Measurements from ENCODE around the gene HMGCS2. TPM values are rescaled to one million over a fixed set of nuclear protein-coding genes. Genes with fewer than 3 reads are reported as not detected.

HMGCS2 gene
- total and polyA plus RNA-seq, 4 donors: 297 to 944 (median 841) TPM

- no peak for TF ChIP-seq ATF3 (IDR thresholded peaks at IDR 0.05)
- TF ChIP-seq JUND (IDR thresholded peaks at IDR 0.05): no peak
- TF ChIP-seq HNF4A (conservative IDR thresholded peaks at IDR 0.05): no peak
- no peak for TF ChIP-seq YY1 (IDR thresholded peaks at IDR 0.05)
- no peak for TF ChIP-seq FOXA1 (IDR thresholded peaks at IDR 0.05)
- TF ChIP-seq RXRA (IDR thresholded peaks at IDR 0.05): no peak
- TF ChIP-seq CTCF (IDR thresholded peaks at IDR 0.05; ENCODE audit: low read depth, low read length, missing input control): no peak
- no peak for TF ChIP-seq EGR1 (IDR thresholded peaks at IDR 0.05; ENCODE audit: low read depth in 2 of 2)
- no peak for TF ChIP-seq FOXA2 (IDR thresholded peaks at IDR 0.05)
- TF ChIP-seq ZBTB33 (IDR thresholded peaks at IDR 0.05): no peak
- no peak for TF ChIP-seq HNF4G (IDR thresholded peaks at IDR 0.05)
- no peak overlapping the region for H3K9ac ChIP-seq (ENCODE audit: low read depth in 1 of 2, low read length in 2 of 2)
- H3K36me3 ChIP-seq (ENCODE audit: control insufficient read depth in 4 of 4, insufficient read depth in 3 of 4, low read depth in 1 of 4, low read length in 3 of 4): peaks cover 0 to 19% (median 6%) of the 10 kb centered on the region in 4 donors
These were observed 37.6 kb downstream of the HMGCS2 start for GRCh38 chr1:119731060-119731459.

GRCh38 chr1:119729044-119729443, 39.7 kb downstream of the HMGCS2 start:
- DNase-seq (ENCODE audit: low spot score): no peak
- peaks cover 0 to 14% (median 6%) of the 10 kb centered on the region in 4 donors for H3K36me3 ChIP-seq (ENCODE audit: control insufficient read depth in 4 of 4, insufficient read depth in 3 of 4, low read depth in 1 of 4, low read length in 3 of 4)

More at GRCh38 chr1:119731060-119731459, 37.6 kb downstream of the HMGCS2 start:
- Histone ChIP-seq H3K4me3 (ENCODE audit: low read depth in 1 of 3, low read length in 3 of 3) (no peak overlapping the region), H3K9me3 (ENCODE audit: control insufficient read depth in 4 of 4, low read length in 3 of 4) (no peaks in the 10 kb centered on the region), H3K4me1 (ENCODE audit: control insufficient read depth in 4 of 4, insufficient read depth in 4 of 4, low read length in 3 of 4) (peaks cover 10 to 70% (median 47%) of the 10 kb centered on the region in 4 donors), H3K27ac (ENCODE audit: low read depth in 1 of 2, low read length in 2 of 2) (no peak overlapping the region), H3K27me3 (ENCODE audit: control insufficient read depth in 4 of 4, insufficient read depth in 4 of 4, low read length in 3 of 4) (no peaks in the 10 kb centered on the region)
- no peak for DNase-seq (ENCODE audit: low spot score)
- 89% methylated on average over 5 of the region's 5 CpGs for WGBS

More at GRCh38 chr1:119729044-119729443, 39.7 kb downstream of the HMGCS2 start:
- H3K9me3 ChIP-seq (ENCODE audit: control insufficient read depth in 4 of 4, low read length in 3 of 4): no peaks in the 10 kb centered on the region
- H3K27me3 ChIP-seq (ENCODE audit: control insufficient read depth in 4 of 4, insufficient read depth in 4 of 4, low read length in 3 of 4): no peaks in the 10 kb centered on the region
- TF ChIP-seq ZBTB33 (IDR thresholded peaks at IDR 0.05) (peak; percentile 90), FOXA2 (IDR thresholded peaks at IDR 0.05) (peak; percentile 88), TAF1 (conservative IDR thresholded peaks at IDR 0.05) (no peak), RXRA (IDR thresholded peaks at IDR 0.05) (peak; percentile 98 to 99), JUND (IDR thresholded peaks at IDR 0.05) (peak; percentile 74 to 97), SP1 (IDR thresholded peaks at IDR 0.05) (peak; percentile 97), MAX (IDR thresholded peaks at IDR 0.05) (peak; percentile 91), CTCF (IDR thresholded peaks at IDR 0.05; ENCODE audit: low read depth, low read length, missing input control) (no peak), GABPA (IDR thresholded peaks at IDR 0.05 in 1 of 2, conservative IDR thresholded peaks at IDR 0.05 in 1 of 2) (peak in 1 of 2 donors; percentile 48), RAD21 (IDR thresholded peaks at IDR 0.05) (peak; percentile 62 to 67), HNF4G (IDR thresholded peaks at IDR 0.05) (peak; percentile 97), FOXA1 (IDR thresholded peaks at IDR 0.05) (peak; percentile 94), HNF4A (conservative IDR thresholded peaks at IDR 0.05) (peak; percentile 99 to 100), ATF3 (IDR thresholded peaks at IDR 0.05) (peak; percentile 58), YY1 (IDR thresholded peaks at IDR 0.05) (peak; percentile 90), NR2F2 (IDR thresholded peaks at IDR 0.05) (peak; percentile 98), REST (IDR thresholded peaks at IDR 0.05) (peak; percentile 82), EGR1 (IDR thresholded peaks at IDR 0.05; ENCODE audit: low read depth in 2 of 2) (peak in 1 of 2 donors; percentile 63)
- peak overlapping the region in 1 of 2 donors; percentile 17 for H3K27ac ChIP-seq (ENCODE audit: low read depth in 1 of 2, low read length in 2 of 2)
- peak overlapping the region in 1 of 3 donors; percentile 1 for H3K4me3 ChIP-seq (ENCODE audit: low read depth in 1 of 3, low read length in 3 of 3)
- peaks cover 10 to 54% (median 47%) of the 10 kb centered on the region in 4 donors for H3K4me1 ChIP-seq (ENCODE audit: control insufficient read depth in 4 of 4, insufficient read depth in 4 of 4, low read length in 3 of 4)
- no peak overlapping the region for H3K9ac ChIP-seq (ENCODE audit: low read depth in 1 of 2, low read length in 2 of 2)
